Spleen (tissue), 11 donors: ENCODE results near the gene GRIK4. TPM values are rescaled to one million over a fixed set of nuclear protein-coding genes. Genes with fewer than 3 reads are reported as not detected.

ENCODE experiments used
- DNase-seq: peaks from one replicate; pipeline ENCODE4 v3.0.0-alpha.2; 2020
- H3K27ac ChIP-seq, 8 donors: fragments of 200-600 bp; sonication (generic) in 7 of 8; 1 replicate in 4 of 8; 2 replicates in 4 of 8; pipeline versions ENCODE4 v1.5.0 to v1.8.0; 2016 to 2021; ENCODE audit warnings: inconsistent platforms in 4 of 8, mild to moderate bottlenecking in 4 of 8, moderate library complexity in 1 of 8
- H3K27me3 ChIP-seq, 7 donors: fragments of 200-600 bp; sonication (generic) in 6 of 7; replicated peaks in 1 of 7; 1 replicate in 4 of 7; 2 replicates in 3 of 7; pipeline versions ENCODE4 v1.5.0 to v1.8.0; 2016 to 2021; ENCODE audit warnings: inconsistent platforms in 3 of 7, mild to moderate bottlenecking in 1 of 7
- H3K36me3 ChIP-seq, 6 donors: fragments of 200-600 bp; sonication (generic) in 5 of 6; 1 replicate in 4 of 6; 2 replicates in 2 of 6; pipeline versions ENCODE4 v1.5.0 to v1.8.0; 2016 to 2021; ENCODE audit warnings: inconsistent platforms in 2 of 6
- H3K4me1 ChIP-seq, 6 donors: fragments of 200-600 bp; sonication (generic) in 5 of 6; 1 replicate in 3 of 6; 2 replicates in 3 of 6; pipeline versions ENCODE4 v1.5.0 to v1.8.0; 2016 to 2021; ENCODE audit warnings: inconsistent platforms in 3 of 6
- H3K4me3 ChIP-seq, 8 donors: fragments of 200-600 bp; sonication (generic) in 7 of 8; 1 replicate in 4 of 8; 2 replicates in 4 of 8; pipeline versions ENCODE4 v1.5.0 to v1.8.0; 2016 to 2021; ENCODE audit warnings: inconsistent platforms in 4 of 8, mild to moderate bottlenecking in 4 of 8, moderate library complexity in 2 of 8
- H3K9me3 ChIP-seq, 8 donors: fragments of 200-600 bp; sonication (generic) in 7 of 8; 1 replicate in 4 of 8; 2 replicates in 4 of 8; pipeline versions ENCODE4 v1.5.0 to v1.8.0; 2016 to 2021; ENCODE audit warnings: inconsistent platforms in 4 of 8
- POLR2A ChIP-seq, 3 donors: fragments of 450-650 bp; IDR thresholded peaks; one replicate each; pipeline ENCODE4 v1.5.1; 2017; ENCODE audit warnings: antibody characterized with exemption in 3 of 3, mild to moderate bottlenecking in 1 of 3
- POLR2AphosphoS5 ChIP-seq, 3 donors: sonication (generic); formaldehyde crosslinking; IDR thresholded peaks; one replicate each; pipeline ENCODE4 v1.5.1; 2017; ENCODE audit warnings: antibody characterized with exemption in 3 of 3
- WGBS, 5 donors: extraction: QIAGEN DNeasy Blood & Tissue Kit in 3 of 5; methylation state at CpG; one replicate each; pipeline versions ENCODE4 v1.1.5 to v1.1.7; 2013 to 2018; 5-methylcytosine and 5-hydroxymethylcytosine counted together
- intact Hi-C: fragments of 100-400 bp; cut with DNase I; formaldehyde crosslinking; loops from one replicate; pipeline ENCODE4 v1.15.0; 2023; ENCODE audit warnings: low total_unique reads
- polyA plus RNA-seq, 3 donors: library from polyadenylated mRNA; stranded (reverse); fragments of 200-250 nt; gene quantifications; one replicate each; pipeline ENCODE4 v1.2.1, GENCODE V29; 2013
- total RNA-seq, 7 donors: library from RNA; depleted of rRNA in 3 of 7; stranded (reverse); fragments of >200 nt in 3 of 7; fragmentation: NEBNext Ultra II Directional in 4 of 7; extraction: Animal tissue kit (Norgen Biotek cat#: 25700) in 4 of 7; gene quantifications; one replicate each; pipeline versions ENCODE4 v1.1.0 to v1.2.1, GENCODE V29; 2016 to 2021
- TF ChIP-seq, protein P1 (sequence below), 11 experiments: fragments of 200-600 bp in 7 of 11; fragments of 450-650 bp in 4 of 11; sonication (generic) in 4 of 11; IDR thresholded peaks in 8 of 11; conservative IDR thresholded peaks in 3 of 11; 1 replicate in 7 of 11; 2 replicates in 4 of 11; pipeline versions ENCODE4 v1.4.0 to v1.8.0; 2016 to 2021; ENCODE audit warnings: antibody characterized with exemption in 11 of 11, inconsistent platforms in 4 of 11, mild to moderate bottlenecking in 1 of 11
- donor health status: healthy with polysubstance abuse.
- donor health status: DM: no; HTN: no; CAD: no; lungs with moderate emphysema.
- donor health status: DM: no; HTN: no; CAD: no.
- donor health status: Bipolar disorder and iron deficiency.
- donor health status: healthy.
- donor health status: DM: no; HTN: no; CAD: no.
- donor health status: DM: yes; HTN: yes; CAD: no.

GRIK4 gene
- total and polyA plus RNA-seq, 10 donors, result 0.04 to 2.4 (median 0.59) TPM

DNA sequence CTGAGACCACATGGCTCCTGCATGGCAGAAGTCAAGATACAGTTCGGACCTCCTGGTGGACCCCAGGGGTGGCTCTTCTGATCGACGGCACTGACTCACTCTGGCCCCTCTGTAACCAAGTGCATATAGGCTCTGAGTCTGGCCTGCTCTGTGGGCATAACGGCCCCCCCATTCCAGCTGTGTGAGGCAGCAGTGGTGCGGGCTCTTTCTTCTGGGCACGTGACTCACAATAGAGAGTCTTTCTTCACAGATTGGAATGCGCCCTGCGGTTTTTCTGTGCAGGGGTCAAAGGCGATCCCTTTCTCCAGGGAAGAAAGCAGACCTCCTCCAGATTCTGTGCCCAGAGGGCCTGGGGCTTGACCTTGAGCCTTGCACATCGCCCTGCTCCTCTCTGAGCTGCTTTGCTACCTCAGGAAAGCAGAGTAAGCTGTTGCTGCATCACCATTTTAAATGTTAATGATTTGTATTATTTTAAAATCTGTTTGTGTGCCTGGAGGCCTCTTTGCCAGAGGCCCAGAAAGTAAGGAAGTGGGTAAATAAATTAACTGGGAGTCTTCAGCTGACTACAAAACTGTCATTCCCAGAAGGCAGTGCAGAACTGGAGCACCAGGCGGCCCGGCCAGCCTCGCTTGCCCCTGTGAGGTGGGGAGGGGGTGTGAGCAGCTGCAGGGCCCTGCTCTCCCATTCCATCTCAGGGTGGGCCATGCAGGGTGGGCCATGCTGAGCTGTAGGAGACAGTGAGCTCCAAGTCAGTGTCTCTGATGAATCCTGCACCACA is 199.0 kb downstream of the GRIK4 start:
- TF ChIP-seq POLR2A (IDR thresholded peaks at IDR 0.05), result no peak
- 58 to 69% (median 61%) methylated on average over 11 to 13 of the region's 13 CpGs for WGBS, 5 donors
- Histone ChIP-seq H3K4me3 (no peak overlapping the region), H3K36me3 (no peaks in the 10 kb centered on the region), H3K9me3 (peaks cover 0 to 26% (median 15%) of the 10 kb centered on the region in 8 donors), H3K27ac (peak overlapping the region in 4 of 8 donors; percentile 9 to 25 (median 20)), H3K27me3 (peaks cover 0 to 12% (median 0%) of the 10 kb centered on the region in 7 donors), H3K4me1 (peaks cover 0 to 27% (median 14%) of the 10 kb centered on the region in 6 donors)
- DNase-seq, result peak; percentile 71
- intact Hi-C loops, result no loop called here

DNA sequence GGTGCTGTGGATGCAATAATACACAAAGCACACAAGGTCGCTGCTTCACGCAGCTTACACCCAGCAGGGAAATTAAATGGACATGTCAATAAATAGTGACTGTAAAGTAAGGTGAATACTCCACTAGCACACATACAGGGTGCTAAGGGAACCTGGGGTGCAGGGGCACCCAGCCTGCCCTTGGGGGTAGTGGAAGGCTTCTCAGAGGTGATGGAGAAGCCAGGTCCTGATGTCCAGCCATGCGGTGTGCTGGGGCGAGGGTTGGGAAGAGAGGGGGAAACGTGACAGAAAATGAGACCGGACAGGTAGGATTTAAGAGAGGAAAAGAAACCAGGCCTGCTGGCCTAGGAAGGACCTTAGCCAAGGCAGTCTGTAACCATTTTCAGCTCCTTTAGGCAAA is 200.5 kb downstream of the GRIK4 start:
- H3K4me1 ChIP-seq, result peaks cover 0 to 30% (median 15%) of the 10 kb centered on the region in 6 donors
- H3K27ac ChIP-seq, result no peak overlapping the region
- H3K4me3 ChIP-seq, result no peak overlapping the region
- 92 to 94% (median 93%) methylated on average over 6 of the region's 6 CpGs for WGBS, 5 donors
- H3K27me3 ChIP-seq, result peaks cover 0 to 19% (median 0%) of the 10 kb centered on the region in 7 donors
- TF ChIP-seq POLR2A (IDR thresholded peaks at IDR 0.05) (no peak), POLR2AphosphoS5 (IDR thresholded peaks at IDR 0.05) (no peak)
- TF ChIP-seq, protein P1, sequence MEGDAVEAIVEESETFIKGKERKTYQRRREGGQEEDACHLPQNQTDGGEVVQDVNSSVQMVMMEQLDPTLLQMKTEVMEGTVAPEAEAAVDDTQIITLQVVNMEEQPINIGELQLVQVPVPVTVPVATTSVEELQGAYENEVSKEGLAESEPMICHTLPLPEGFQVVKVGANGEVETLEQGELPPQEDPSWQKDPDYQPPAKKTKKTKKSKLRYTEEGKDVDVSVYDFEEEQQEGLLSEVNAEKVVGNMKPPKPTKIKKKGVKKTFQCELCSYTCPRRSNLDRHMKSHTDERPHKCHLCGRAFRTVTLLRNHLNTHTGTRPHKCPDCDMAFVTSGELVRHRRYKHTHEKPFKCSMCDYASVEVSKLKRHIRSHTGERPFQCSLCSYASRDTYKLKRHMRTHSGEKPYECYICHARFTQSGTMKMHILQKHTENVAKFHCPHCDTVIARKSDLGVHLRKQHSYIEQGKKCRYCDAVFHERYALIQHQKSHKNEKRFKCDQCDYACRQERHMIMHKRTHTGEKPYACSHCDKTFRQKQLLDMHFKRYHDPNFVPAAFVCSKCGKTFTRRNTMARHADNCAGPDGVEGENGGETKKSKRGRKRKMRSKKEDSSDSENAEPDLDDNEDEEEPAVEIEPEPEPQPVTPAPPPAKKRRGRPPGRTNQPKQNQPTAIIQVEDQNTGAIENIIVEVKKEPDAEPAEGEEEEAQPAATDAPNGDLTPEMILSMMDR (IDR thresholded peaks at IDR 0.05 in 8 of 11, conservative IDR thresholded peaks at IDR 0.05 in 3 of 11), result no peak
- peak; percentile 51 for DNase-seq
- intact Hi-C loops, result no loop called here
- H3K9me3 ChIP-seq, result peaks cover 0 to 16% (median 11%) of the 10 kb centered on the region in 8 donors
- no peaks in the 10 kb centered on the region for H3K36me3 ChIP-seq

DNA sequence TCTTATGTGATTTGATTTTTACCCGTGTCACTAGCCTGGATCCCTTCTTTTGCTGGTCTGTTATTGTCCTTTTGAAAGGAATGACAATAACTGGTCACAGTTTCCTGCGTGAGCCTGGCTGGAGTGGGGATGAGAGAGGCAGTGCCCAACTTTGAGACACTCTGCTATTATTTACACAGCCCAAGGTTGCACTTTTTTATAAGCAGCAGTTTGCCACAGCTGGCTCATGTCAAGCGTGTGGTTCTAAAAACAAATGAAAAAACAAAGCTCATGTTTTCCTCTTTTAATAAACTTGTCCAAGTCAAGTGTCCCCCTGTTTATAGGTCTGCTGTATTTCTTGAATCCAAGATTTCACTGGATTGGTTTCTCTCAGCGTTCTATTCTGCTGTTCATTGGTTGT is 201.3 kb downstream of the GRIK4 start:
- Histone ChIP-seq H3K9me3 (peaks cover 0 to 7% (median 3%) of the 10 kb centered on the region in 8 donors), H3K4me1 (peaks cover 0 to 30% (median 15%) of the 10 kb centered on the region in 6 donors), H3K27me3 (peaks cover 0 to 24% (median 0%) of the 10 kb centered on the region in 7 donors), H3K36me3 (no peaks in the 10 kb centered on the region), H3K27ac (no peak overlapping the region), H3K4me3 (no peak overlapping the region)
- 74 to 87% (median 79%) methylated on average over 4 of the region's 4 CpGs for WGBS, 5 donors
- no peak for DNase-seq
- intact Hi-C loops, result no loop called here
- no peak for TF ChIP-seq POLR2A (IDR thresholded peaks at IDR 0.05)
- TF ChIP-seq, protein P1 (IDR thresholded peaks at IDR 0.05 in 8 of 11, conservative IDR thresholded peaks at IDR 0.05 in 3 of 11), result no peak
- TF ChIP-seq POLR2AphosphoS5 (IDR thresholded peaks at IDR 0.05), result no peak

DNA sequence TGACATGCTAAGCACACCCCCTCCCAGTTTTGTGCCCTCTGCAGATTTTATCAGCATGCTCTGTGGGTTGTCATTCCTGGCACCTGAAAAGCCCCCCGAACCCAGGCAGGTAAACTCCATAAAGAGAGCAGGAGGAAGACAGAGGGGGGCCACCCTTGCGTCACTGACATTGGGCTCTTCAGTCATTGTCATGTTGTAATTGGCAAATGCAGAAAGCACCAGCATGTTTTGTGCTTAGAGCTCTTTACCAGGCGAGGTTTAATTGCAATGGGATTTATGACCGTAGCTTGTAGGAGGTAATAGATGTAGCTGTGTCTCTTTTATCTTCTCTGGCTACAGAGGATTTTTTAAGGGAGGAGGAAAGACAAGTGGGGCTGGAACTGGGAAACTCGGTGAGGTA is 201.7 kb downstream of the GRIK4 start:
- no peak for TF ChIP-seq POLR2A (IDR thresholded peaks at IDR 0.05)
- TF ChIP-seq POLR2AphosphoS5 (IDR thresholded peaks at IDR 0.05), result no peak
- TF ChIP-seq, protein P1 (IDR thresholded peaks at IDR 0.05 in 8 of 11, conservative IDR thresholded peaks at IDR 0.05 in 3 of 11), result no peak
- no peak overlapping the region for H3K27ac ChIP-seq
- peaks cover 0 to 3% (median 0%) of the 10 kb centered on the region in 8 donors for H3K9me3 ChIP-seq
- 68 to 76% (median 70%) methylated on average over 5 of the region's 5 CpGs for WGBS, 5 donors
- no peak overlapping the region for H3K4me3 ChIP-seq
- intact Hi-C loops, result no loop called here
- H3K4me1 ChIP-seq, result peaks cover 0 to 30% (median 15%) of the 10 kb centered on the region in 6 donors
- peaks cover 0 to 24% (median under 1%) of the 10 kb centered on the region in 7 donors for H3K27me3 ChIP-seq
- DNase-seq, result no peak
- no peaks in the 10 kb centered on the region for H3K36me3 ChIP-seq
